GM12878 (cell line): Measurements from ENCODE around the gene KIF5A. TPM values are rescaled to one million over a fixed set of nuclear protein-coding genes. Genes with fewer than 3 reads are reported as not detected.

Source experiments
- BCL11A ChIP-seq: IDR thresholded peaks from 2 replicates; pipeline ENCODE4 v1.6.1; 2011; ENCODE audit warnings: low read depth, low read length
- CREM ChIP-seq: IDR thresholded peaks from 2 replicates; pipeline ENCODE4 v1.6.1; 2014; ENCODE audit warnings: antibody characterized with exemption, low read depth
- CTCF ChIP-seq, 3 experiments: IDR thresholded peaks in 2 of 3; conservative IDR thresholded peaks in 1 of 3; 2 replicates each; pipeline ENCODE4 v1.5.1; 2011; ENCODE audit warnings: low read depth in 3 of 3, low read length in 3 of 3, mild to moderate bottlenecking in 3 of 3, control low read depth in 2 of 3, moderate library complexity in 2 of 3, inconsistent platforms in 1 of 3, mixed read lengths in 1 of 3; ENCODE audit not compliant: control insufficient read depth in 2 of 3, insufficient read depth in 1 of 3; ENCODE audit errors: extremely low read depth in 1 of 3
- DPF2 ChIP-seq: fragments of 450-650 bp; IDR thresholded peaks from 2 replicates; pipeline ENCODE4 v1.6.1; 2017; ENCODE audit warnings: mild to moderate bottlenecking
- E4F1 ChIP-seq: fragments of 450-650 bp; IDR thresholded peaks from 2 replicates; pipeline ENCODE4 v1.6.1; 2018; ENCODE audit warnings: borderline replicate concordance, mild to moderate bottlenecking; ENCODE audit not compliant: partially characterized antibody
- EP300 ChIP-seq, 2 experiments: fragments of 150-350 bp in 1 of 2; IDR thresholded peaks; 2 replicates each; pipeline ENCODE4 v1.6.1; 2011 to 2012; ENCODE audit warnings: low read depth in 2 of 2, low read length in 2 of 2, borderline replicate concordance in 1 of 2, improper control_type of control experiment in 1 of 2, inconsistent platforms in 1 of 2; ENCODE audit not compliant: control insufficient read depth in 1 of 2
- FOXK2 ChIP-seq: fragments of 450-650 bp; IDR thresholded peaks from 2 replicates; pipeline ENCODE4 v1.6.1; 2017; ENCODE audit warnings: mild to moderate bottlenecking, moderate library complexity
- GATAD2B ChIP-seq: fragments of 450-650 bp; conservative IDR thresholded peaks from 2 replicates; pipeline ENCODE4 v1.6.1; 2017; ENCODE audit warnings: low read depth, mild to moderate bottlenecking, moderate library complexity
- HDAC6 ChIP-seq: fragments of 200-600 bp; sonication (generic); IDR thresholded peaks from one replicate; pipeline ENCODE4 v1.8.0; 2017; ENCODE audit warnings: antibody characterized with exemption; ENCODE audit not compliant: unreplicated experiment
- PBX3 ChIP-seq: IDR thresholded peaks from 2 replicates; pipeline ENCODE4 v1.6.1; 2011; ENCODE audit warnings: mild to moderate bottlenecking, low read depth, low read length, moderate library complexity; ENCODE audit not compliant: insufficient replicate concordance
- POLR2A ChIP-seq: IDR thresholded peaks from 2 replicates; pipeline ENCODE4 v1.6.1; 2011; ENCODE audit warnings: low read depth, mild to moderate bottlenecking, low read length
- RAD51 ChIP-seq: fragments of 450-650 bp; IDR thresholded peaks from 2 replicates; pipeline ENCODE4 v1.6.1; 2016; ENCODE audit warnings: moderate library complexity, mild to moderate bottlenecking, inconsistent platforms
- SMAD5 ChIP-seq: IDR thresholded peaks from 2 replicates; pipeline ENCODE4 v1.6.1; 2016; ENCODE audit warnings: antibody characterized with exemption, low read depth
- SP1 ChIP-seq: IDR thresholded peaks from one replicate; pipeline ENCODE4 v1.6.1; 2011; ENCODE audit warnings: low read depth, low read length
- TAF1 ChIP-seq: IDR thresholded peaks from 2 replicates; pipeline ENCODE4 v1.6.1; 2011; ENCODE audit warnings: mild to moderate bottlenecking, low read depth, low read length, borderline replicate concordance
- USF1 ChIP-seq: IDR thresholded peaks from 2 replicates; pipeline ENCODE4 v1.6.1; 2011; ENCODE audit warnings: borderline replicate concordance, low read depth, mild to moderate bottlenecking, moderate library complexity, mixed read lengths, low read length; ENCODE audit not compliant: insufficient read depth; ENCODE audit errors: extremely low read length
- YBX1 ChIP-seq: fragments of 450-650 bp; IDR thresholded peaks from 2 replicates; pipeline ENCODE4 v1.6.1; 2016; ENCODE audit warnings: antibody characterized with exemption
- ZBTB11 ChIP-seq: fragments of 450-650 bp; formaldehyde crosslinking; IDR thresholded peaks from 2 replicates; pipeline ENCODE4 v1.5.0; 2022; ENCODE audit warnings: mild to moderate bottlenecking, missing genetic modification characterization
- ZNF622 ChIP-seq: fragments of 450-650 bp; IDR thresholded peaks from 2 replicates; pipeline ENCODE4 v1.6.1; 2017; ENCODE audit warnings: mild to moderate bottlenecking, inconsistent platforms
- polyA plus RNA-seq, 11 experiments: library from polyadenylated mRNA; depleted of rRNA in 4 of 11; unstranded in 6 of 11; stranded (reverse) in 5 of 11; fragments of >200 nt; fragmentation: Nextera tagmentation in 4 of 11; fragmentation: Illumina TruSeq in 1 of 11; extraction: Ambion mirVana in 4 of 11; extraction: Trizol in 1 of 11; gene quantifications; 1 replicate in 1 of 11; 2 replicates in 10 of 11; pipeline versions ENCODE4 v1.2.1 to v1.2.3, GENCODE V29; 2011 to 2016; ENCODE audit warnings: inconsistent platforms in 2 of 11, missing spikeins in 2 of 11, low read depth in 1 of 11
- total RNA-seq, 4 experiments: library from RNA; depleted of rRNA in 3 of 4; stranded (reverse); fragments of >200 nt in 3 of 4; fragmentation: Illumina TruSeq in 1 of 4; extraction: Trizol in 1 of 4; gene quantifications; 2 replicates each; pipeline versions ENCODE4 v1.2.1 to v1.2.3, GENCODE V29; 2013 to 2021

Gene KIF5A
- total and polyA plus RNA-seq, 10 of the 15 experiments (the other 5 are each of a cell fraction or from before 2014, with no cell fraction given), result 0.35 to 2.9 (median 0.97) TPM

GRCh38 chr12:57590864-57591781 is 41.3 kb downstream of the KIF5A start, which contains the start of gene PIP4K2C (continued):
- TF ChIP-seq EP300 (IDR thresholded peaks at IDR 0.05; ENCODE audit: borderline replicate concordance in 1 of 2, control insufficient read depth in 1 of 2, low read depth in 2 of 2, low read length in 2 of 2) (no peak), CREM (peak; percentile 28; the same call in 1 of the 2 replicates), YBX1 (no peak), HDAC6 (no peak), RAD51 (peak; percentile 97), SMAD5 (0 out of 2 replicates have a peak, but pooled peaks have one; percentile 21), USF1 (peak; percentile 97), BCL11A (no peak), TAF1 (no peak; the same call in 1 of the 2 replicates), FOXK2 (no peak), E4F1 (peak; percentile 57), PBX3 (no peak), ZNF622 (no peak), DPF2 (no peak), GATAD2B (peak; percentile 96), CTCF (IDR thresholded peaks at IDR 0.05 in 2 of 3, conservative IDR thresholded peaks at IDR 0.05 in 1 of 3; ENCODE audit: control insufficient read depth in 2 of 3, extremely low read depth in 1 of 3, insufficient read depth in 1 of 3, low read depth in 3 of 3, low read length in 3 of 3) (no peak), POLR2A (peak; percentile 93), ZBTB11 (CRISPR knock-in tag) (peak; percentile 70), SP1 (peak; percentile 73)
